Spinal cord (tissue), 10 donors: ENCODE measurements around the gene HTR6. TPM values are rescaled to one million over a fixed set of nuclear protein-coding genes. Genes with fewer than 3 reads are reported as not detected.

Experiments used
- DNase-seq, 6 donors: peaks; one replicate each; pipeline versions ENCODE4 v3.0.0 to v3.0.0-alpha.2; 2013 to 2015; ENCODE audit warnings: low spot score in 6 of 6, low read depth in 4 of 6
- H3K27ac ChIP-seq: one replicate; pipeline ENCODE4 v1.5.1; 2013; ENCODE audit warnings: low read depth, low read length, control low read depth
- H3K27me3 ChIP-seq: one replicate; pipeline ENCODE4 v1.6.1; 2013; ENCODE audit warnings: low read length; ENCODE audit not compliant: control insufficient read depth, insufficient read depth
- H3K36me3 ChIP-seq: one replicate; pipeline ENCODE4 v1.6.1; 2013; ENCODE audit warnings: low read length; ENCODE audit not compliant: control insufficient read depth, insufficient read depth
- H3K4me1 ChIP-seq: one replicate; pipeline ENCODE4 v1.6.1; 2013; ENCODE audit warnings: low read length; ENCODE audit not compliant: control insufficient read depth, insufficient read depth
- H3K4me3 ChIP-seq: one replicate; pipeline ENCODE4 v1.5.1; 2013; ENCODE audit warnings: low read depth, low read length, control low read depth
- H3K9me3 ChIP-seq: one replicate; pipeline ENCODE4 v1.6.1; 2013; ENCODE audit warnings: low read length; ENCODE audit not compliant: control insufficient read depth, insufficient read depth
- WGBS: methylation state at CpG from one replicate; pipeline ENCODE4 v1.1.5; 2013; ENCODE audit warnings: missing lambda C conversion rate; ENCODE audit not compliant: insufficient coverage; 5-methylcytosine and 5-hydroxymethylcytosine counted together
- polyA plus RNA-seq, 2 donors: library from polyadenylated mRNA; unstranded; fragments of 120-200 nt; gene quantifications; one replicate each; pipeline ENCODE4 v1.2.1, GENCODE V29; 2013; ENCODE audit not compliant: insufficient read length in 2 of 2
- total RNA-seq, 2 donors: library from RNA; depleted of rRNA in 1 of 2; stranded (reverse); fragments of 120-200 nt in 1 of 2; fragments of >200 nt in 1 of 2; gene quantifications; one replicate each; pipeline versions ENCODE4 v1.2.3 to v1.2.4, GENCODE V29; 2013 to 2014
- donor health status: healthy.

Gene HTR6
- total and polyA plus RNA-seq, 4 donors = 0.22 to 2.5 (median 1.3) TPM

GRCh38 chr1:19680644-19681043, 16.0 kb downstream of the HTR6 start:
- no peaks in the 10 kb centered on the region for H3K9me3 ChIP-seq
- H3K36me3 ChIP-seq = no peaks in the 10 kb centered on the region
- no peak overlapping the region for H3K4me3 ChIP-seq
- H3K27me3 ChIP-seq = no peaks in the 10 kb centered on the region
- WGBS = 58% methylated on average over 5 of the region's 7 CpGs
- peaks cover 11% of the 10 kb centered on the region for H3K4me1 ChIP-seq
- no peak overlapping the region for H3K27ac ChIP-seq
- DNase-seq = no peak

- Histone ChIP-seq H3K4me3 (no peak overlapping the region), H3K4me1 (peaks cover 7% of the 10 kb centered on the region), H3K27me3 (no peaks in the 10 kb centered on the region), H3K27ac (no peak overlapping the region), H3K36me3 (no peaks in the 10 kb centered on the region), H3K9me3 (peaks cover 1% of the 10 kb centered on the region)
- 64% methylated on average over 3 of the region's 3 CpGs for WGBS
- peak in 1 of 6 donors; percentile 89 for DNase-seq
These were observed 17.6 kb downstream of the HTR6 start for GRCh38 chr1:19682257-19682656.

- H3K4me1 ChIP-seq = peaks cover 7% of the 10 kb centered on the region
- DNase-seq = no peak
- 55% methylated on average over 7 of the region's 7 CpGs for WGBS
- H3K27ac ChIP-seq = no peak overlapping the region
- H3K36me3 ChIP-seq = no peaks in the 10 kb centered on the region
- peaks cover 3% of the 10 kb centered on the region for H3K9me3 ChIP-seq
- H3K27me3 ChIP-seq = no peaks in the 10 kb centered on the region
- no peak overlapping the region for H3K4me3 ChIP-seq
These were observed 18.2 kb downstream of the HTR6 start for GRCh38 chr1:19682901-19683300.

- Histone ChIP-seq H3K9me3 (peaks cover 3% of the 10 kb centered on the region), H3K4me1 (peaks cover 7% of the 10 kb centered on the region), H3K4me3 (no peak overlapping the region), H3K27ac (no peak overlapping the region), H3K27me3 (no peaks in the 10 kb centered on the region), H3K36me3 (no peaks in the 10 kb centered on the region)
- 86% methylated on average over 5 of the region's 8 CpGs for WGBS
- no peak for DNase-seq
These were observed 18.7 kb downstream of the HTR6 start for GRCh38 chr1:19683351-19683750.

GRCh38 chr1:19684677-19685076, 20.0 kb downstream of the HTR6 start:
- peaks cover 15% of the 10 kb centered on the region for H3K4me1 ChIP-seq
- DNase-seq = no peak
- H3K36me3 ChIP-seq = no peaks in the 10 kb centered on the region
- H3K9me3 ChIP-seq = peaks cover 3% of the 10 kb centered on the region
- no peak overlapping the region for H3K4me3 ChIP-seq
- no peaks in the 10 kb centered on the region for H3K27me3 ChIP-seq
- WGBS = no CpG with 5 or more reads among the region's 2 CpGs
- H3K27ac ChIP-seq = no peak overlapping the region

- no peak overlapping the region for H3K27ac ChIP-seq
- WGBS = 61% methylated on average over 6 of the region's 9 CpGs
- H3K9me3 ChIP-seq = peaks cover 3% of the 10 kb centered on the region
- H3K4me3 ChIP-seq = no peak overlapping the region
- peaks cover 12% of the 10 kb centered on the region for H3K4me1 ChIP-seq
- no peaks in the 10 kb centered on the region for H3K27me3 ChIP-seq
- no peaks in the 10 kb centered on the region for H3K36me3 ChIP-seq
- no peak for DNase-seq
These were observed 21.3 kb downstream of the HTR6 start for GRCh38 chr1:19685994-19686393.

GRCh38 chr1:19687414-19687813, 22.7 kb downstream of the HTR6 start:
- peaks cover 3% of the 10 kb centered on the region for H3K9me3 ChIP-seq
- WGBS = no CpG with 5 or more reads among the region's 1 CpG
- H3K36me3 ChIP-seq = no peaks in the 10 kb centered on the region
- H3K27ac ChIP-seq = no peak overlapping the region
- H3K4me1 ChIP-seq = peaks cover 12% of the 10 kb centered on the region
- no peak for DNase-seq
- no peaks in the 10 kb centered on the region for H3K27me3 ChIP-seq
- no peak overlapping the region for H3K4me3 ChIP-seq

DNA sequence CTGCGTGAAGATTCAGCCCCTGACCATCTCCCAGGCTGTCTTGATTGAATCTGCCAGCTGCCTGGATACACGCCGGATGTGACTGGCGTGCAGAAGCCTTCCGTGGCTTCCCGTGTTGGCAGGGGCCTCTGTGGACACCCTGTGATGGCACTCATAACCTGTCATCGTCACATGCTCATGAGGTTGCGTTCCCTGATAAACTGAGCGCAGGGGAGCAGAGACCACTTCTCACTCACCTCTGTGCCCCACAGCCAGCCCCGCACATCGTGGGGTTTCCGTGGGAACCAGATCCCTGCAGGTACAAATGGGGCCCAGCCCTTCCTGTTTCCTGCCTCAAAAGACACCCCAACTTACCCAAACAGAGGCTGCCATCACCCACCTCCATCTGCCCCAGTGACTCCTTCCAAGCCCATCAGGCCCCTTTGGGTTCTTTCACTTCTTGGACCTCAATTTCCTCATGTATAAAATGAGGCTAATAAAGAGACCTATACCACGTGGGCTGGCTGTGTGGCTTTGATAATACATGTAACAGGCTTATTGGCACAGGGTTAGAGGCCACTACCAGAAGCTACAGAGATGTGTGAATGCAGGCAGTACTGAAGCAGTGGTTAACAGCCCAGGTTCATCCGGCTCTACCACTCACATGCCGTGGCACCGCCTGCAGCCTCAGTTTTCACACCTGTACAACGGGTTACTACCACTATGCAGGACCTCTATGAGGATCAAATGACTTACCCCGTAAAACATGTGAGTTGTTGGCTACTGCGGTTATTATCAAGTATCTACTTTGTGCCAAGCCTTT, 23.6 kb downstream of the HTR6 start:
- H3K36me3 ChIP-seq = no peaks in the 10 kb centered on the region
- peaks cover 3% of the 10 kb centered on the region for H3K9me3 ChIP-seq
- H3K27me3 ChIP-seq = no peaks in the 10 kb centered on the region
- H3K27ac ChIP-seq = no peak overlapping the region
- WGBS = 84% methylated on average over 19 of the region's 19 CpGs
- DNase-seq = no peak
- H3K4me1 ChIP-seq = peaks cover 9% of the 10 kb centered on the region
- H3K4me3 ChIP-seq = no peak overlapping the region

GRCh38 chr1:19689085-19689757, 24.5 kb downstream of the HTR6 start:
- Histone ChIP-seq H3K36me3 (peaks cover under 1% of the 10 kb centered on the region), H3K27me3 (no peaks in the 10 kb centered on the region), H3K4me1 (peaks cover 9% of the 10 kb centered on the region), H3K9me3 (peaks cover 3% of the 10 kb centered on the region), H3K4me3 (no peak overlapping the region), H3K27ac (no peak overlapping the region)
- WGBS = 72% methylated on average over 4 of the region's 5 CpGs
- peak in 1 of 6 donors; percentile 70 for DNase-seq

DNA sequence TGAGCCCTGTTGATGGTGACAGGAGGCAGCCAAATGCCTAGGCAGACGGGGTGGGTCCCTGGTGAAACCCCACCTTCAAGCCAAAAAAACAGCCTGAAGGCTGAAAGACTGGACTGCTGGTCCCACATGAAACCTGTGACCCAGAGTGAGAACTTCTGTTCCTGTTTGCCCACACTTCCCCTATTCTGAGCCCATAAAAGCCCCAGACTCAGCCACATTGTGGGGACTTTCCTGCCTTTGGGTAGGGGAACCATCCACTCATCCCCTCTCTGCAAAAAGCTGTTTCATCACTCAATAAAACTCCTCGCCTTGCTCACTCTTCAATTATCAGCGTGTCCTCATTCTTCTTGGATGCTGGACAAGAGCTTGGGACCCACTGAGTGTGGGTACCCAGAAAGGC, 25.2 kb downstream of the HTR6 start:
- DNase-seq = no peak
- Histone ChIP-seq H3K4me3 (no peak overlapping the region), H3K27ac (no peak overlapping the region), H3K4me1 (peaks cover 9% of the 10 kb centered on the region), H3K36me3 (peaks cover 3% of the 10 kb centered on the region), H3K9me3 (peaks cover 3% of the 10 kb centered on the region), H3K27me3 (no peaks in the 10 kb centered on the region)
- 95% methylated on average over 3 of the region's 3 CpGs for WGBS
